HepG2 (cell line): Measurements from ENCODE around the gene DNAJA3.

Source experiments
- DR1 ChIP-seq: sonication (generic); formaldehyde crosslinking; IDR thresholded peaks from 2 replicates; pipeline ENCODE4 v1.8.0; 2021; ENCODE audit warnings: mild to moderate bottlenecking, missing genetic modification reagents, inconsistent platforms
- EZH2 ChIP-seq: conservative IDR thresholded peaks from 2 replicates; pipeline ENCODE4 v1.6.1; 2012; ENCODE audit warnings: mild to moderate bottlenecking, low read depth, low read length, moderate library complexity
- ZNF780A ChIP-seq: sonication (generic); formaldehyde crosslinking; IDR thresholded peaks from 2 replicates; pipeline ENCODE4 v1.8.0; 2022; ENCODE audit warnings: mild to moderate bottlenecking, missing genetic modification reagents, moderate library complexity

GRCh38 chr16:4443271-4443670 is 17.6 kb downstream of the DNAJA3 start:
- no peak for TF ChIP-seq DR1
- TF ChIP-seq EZH2 = no peak
- TF ChIP-seq ZNF780A (CRISPR knock-in tag) = no peak
